Thoracic aorta (tissue), 2 donors: ENCODE data around the gene IQCH. TPM values are rescaled to one million over a fixed set of nuclear protein-coding genes. Genes with fewer than 3 reads are reported as not detected.

Experiments
- ATAC-seq: fragments of 150-250 bp; one replicate; pipeline ENCODE4 v1.8.0; 2017; ENCODE audit warnings: low read depth; ENCODE audit not compliant: insufficient number of reproducible peaks, low FRiP score
- DNase-seq: peaks from one replicate; pipeline ENCODE4 v3.0.0-alpha.2; 2020; ENCODE audit warnings: low spot score
- H3K27ac ChIP-seq, 2 donors: fragments of 200-600 bp; sonication (generic); 1 replicate in 1 of 2; 2 replicates in 1 of 2; pipeline ENCODE4 v1.5.1; 2016; ENCODE audit warnings: mild to moderate bottlenecking in 2 of 2, moderate library complexity in 2 of 2
- H3K27me3 ChIP-seq: fragments of 200-600 bp; sonication (generic); replicated peaks from 2 replicates; pipeline ENCODE4 v1.6.0; 2016; ENCODE audit warnings: mild to moderate bottlenecking; ENCODE audit not compliant: insufficient read depth
- H3K36me3 ChIP-seq: fragments of 200-600 bp; sonication (generic); one replicate; pipeline ENCODE4 v1.5.1; 2016
- H3K4me1 ChIP-seq, 2 donors: fragments of 200-600 bp; sonication (generic); 1 replicate in 1 of 2; 2 replicates in 1 of 2; pipeline versions ENCODE4 v1.5.1 to v1.6.0; 2016; ENCODE audit warnings: low read depth in 2 of 2, mild to moderate bottlenecking in 1 of 2; ENCODE audit not compliant: control insufficient read depth in 1 of 2
- H3K4me3 ChIP-seq: fragments of 200-600 bp; sonication (generic); 2 replicates; pipeline ENCODE4 v1.5.1; 2016; ENCODE audit warnings: mild to moderate bottlenecking
- H3K9me3 ChIP-seq: fragments of 200-600 bp; sonication (generic); 2 replicates; pipeline ENCODE4 v1.5.1; 2016
- CTCF ChIP-seq: fragments of 200-600 bp; sonication (generic); IDR thresholded peaks from one replicate; pipeline ENCODE4 v1.5.1; 2019; ENCODE audit warnings: antibody characterized with exemption
- total RNA-seq, 2 donors: library from RNA; depleted of rRNA; stranded (reverse); fragments of >200 nt; gene quantifications; one replicate each; pipeline versions ENCODE4 v1.1.0 to v1.2.3, GENCODE V29; 2016

Gene IQCH
- total RNA-seq, 2 donors from 2014 or later: 0.14 to 2.3 TPM

- no peak for DNase-seq
- H3K4me3 ChIP-seq: no peak overlapping the region
- no peaks in the 10 kb centered on the region for H3K27me3 ChIP-seq
- no peaks in the 10 kb centered on the region for H3K4me1 ChIP-seq
- no peak for ATAC-seq
- no peak for TF ChIP-seq CTCF
- H3K36me3 ChIP-seq: no peaks in the 10 kb centered on the region
- no peaks in the 10 kb centered on the region for H3K9me3 ChIP-seq
- no peak overlapping the region for H3K27ac ChIP-seq
Measured at GRCh38 chr15:67504796-67505195, 250.2 kb downstream of the IQCH start.

- Histone ChIP-seq H3K4me3 (no peak overlapping the region), H3K9me3 (no peaks in the 10 kb centered on the region), H3K4me1 (no peaks in the 10 kb centered on the region), H3K27ac (no peak overlapping the region), H3K27me3 (no peaks in the 10 kb centered on the region), H3K36me3 (no peaks in the 10 kb centered on the region)
- DNase-seq: no peak
- no peak for ATAC-seq
- TF ChIP-seq CTCF: no peak
Measured at GRCh38 chr15:67505675-67506572, 251.3 kb downstream of the IQCH start.

- Histone ChIP-seq H3K4me1 (no peaks in the 10 kb centered on the region), H3K27me3 (no peaks in the 10 kb centered on the region), H3K9me3 (no peaks in the 10 kb centered on the region), H3K36me3 (no peaks in the 10 kb centered on the region), H3K4me3 (no peak overlapping the region), H3K27ac (no peak overlapping the region)
- DNase-seq: no peak
- no peak for TF ChIP-seq CTCF
- no peak for ATAC-seq
Measured at GRCh38 chr15:67506775-67507747, 252.5 kb downstream of the IQCH start.

GRCh38 chr15:67508407-67508806 lies 253.8 kb downstream of the IQCH start:
- Histone ChIP-seq H3K27me3 (no peaks in the 10 kb centered on the region), H3K4me1 (no peaks in the 10 kb centered on the region), H3K27ac (no peak overlapping the region), H3K36me3 (no peaks in the 10 kb centered on the region), H3K9me3 (no peaks in the 10 kb centered on the region), H3K4me3 (no peak overlapping the region)
- ATAC-seq (no peak), DNase-seq (no peak)
- TF ChIP-seq CTCF: no peak

DNA sequence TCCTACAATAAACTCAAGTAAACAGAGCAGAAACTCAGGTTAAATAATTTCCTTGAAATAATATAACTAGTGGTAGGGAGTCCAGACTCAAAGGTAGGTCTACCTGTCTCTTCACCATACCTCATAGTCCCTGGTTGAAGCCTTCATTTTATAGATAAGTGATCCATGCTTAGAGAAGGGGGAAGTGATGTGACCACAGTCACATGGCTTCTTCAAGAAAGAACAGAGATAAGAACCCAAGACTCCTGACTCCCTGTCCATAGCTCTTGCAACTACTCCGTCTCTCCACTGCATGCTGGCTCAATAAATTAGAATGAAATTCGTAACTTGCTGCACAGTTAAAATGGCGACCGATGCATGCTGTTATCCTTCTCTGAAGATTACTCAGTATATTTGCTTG lies 255.3 kb downstream of the IQCH start:
- Histone ChIP-seq H3K4me1 (no peaks in the 10 kb centered on the region), H3K27ac (no peak overlapping the region), H3K36me3 (peaks cover 3% of the 10 kb centered on the region), H3K4me3 (no peak overlapping the region), H3K9me3 (no peaks in the 10 kb centered on the region), H3K27me3 (no peaks in the 10 kb centered on the region)
- no peak for TF ChIP-seq CTCF
- DNase-seq (no peak), ATAC-seq (no peak)
